Heart left ventricle (tissue), 13 donors: ENCODE results near the gene SLC9A3.

Source experiments
- CTCF ChIP-seq, 12 donors: fragments of 200-600 bp; sonication (generic) in 4 of 12; IDR thresholded peaks; one replicate each; pipeline versions ENCODE4 v1.5.0 to v1.8.0; 2018 to 2022; ENCODE audit warnings: antibody characterized with exemption in 12 of 12, mild to moderate bottlenecking in 5 of 12
- POLR2A ChIP-seq, 2 donors: fragments of 450-650 bp; IDR thresholded peaks; one replicate each; pipeline ENCODE4 v1.6.1; 2017; ENCODE audit warnings: antibody characterized with exemption in 2 of 2, mild to moderate bottlenecking in 2 of 2, moderate library complexity in 2 of 2
- donor health status: ischemic (EF 13 %, LVEDD 7.1; RV severe dilation, severe dysfunction).
- donor health status: DM: no; HTN: yes; CAD: no.
- donor health status: DM: no; HTN: no; CAD: no.
- donor health status: ischemic (EF 25% LVEDD 6.9; RV normal size, moderate dysfunction).
- donor health status: ischemic (EF 25% LVEDD 5.7; RV mildly dilated, moderate dysfunction).
- donor health status: ischemic (EF 35%, LVEDD 5.7; RV mildly dilated, moderate dysfunction).
- donor health status: nonischemic (EF 11% LVEDD 7.7; RV severe dilation, severe dysfunction).
- donor health status: DM: yes; HTN: yes; CAD: no.
- donor health status: PGD.
- donor health status: ischemic (EF 29% LVEDD 5.4; RV normal size, mild dysfunction).
- donor health status: nonischemic (EF 23%, LVEDD 6.1; RV moderate dilation, normal function).

GRCh38 chr5:428219-428618, 96.0 kb downstream of the SLC9A3 start:
- TF ChIP-seq POLR2A (IDR thresholded peaks at IDR 0.05) (no peak), CTCF (IDR thresholded peaks at IDR 0.05) (no peak)
